Measurements from ENCODE around the gene PMM2.

- no peak for TF ChIP-seq EZH2 (IDR thresholded peaks at IDR 0.05; ENCODE audit: borderline replicate concordance, low read depth, low read length, severe bottlenecking)
- no peak for TF ChIP-seq CTCF (IDR thresholded peaks at IDR 0.05; ENCODE audit: borderline replicate concordance, extremely low read depth, low read length, poor library complexity, severe bottlenecking)
These were observed 97.2 kb downstream of the PMM2 start for GRCh38 chr16:8894736-8895334.
